Lower leg skin (tissue), 3 donors: Measurements from ENCODE around the gene GLE1.

Experiments used
- CTCF ChIP-seq, 3 donors: fragments of 450-650 bp; IDR thresholded peaks; one replicate each; pipeline ENCODE4 v1.5.1; 2016; ENCODE audit warnings: antibody characterized with exemption in 3 of 3, mild to moderate bottlenecking in 3 of 3, moderate library complexity in 2 of 3
- POLR2A ChIP-seq, 2 donors: fragments of 450-650 bp; IDR thresholded peaks; one replicate each; pipeline ENCODE4 v1.6.1; 2016 to 2017; ENCODE audit warnings: antibody characterized with exemption in 2 of 2, mild to moderate bottlenecking in 1 of 2, moderate library complexity in 1 of 2

- TF ChIP-seq CTCF (IDR thresholded peaks at IDR 0.05) (no peak), POLR2A (IDR thresholded peaks at IDR 0.05) (no peak)
Measured at GRCh38 chr9:128553728-128554127, 49.2 kb downstream of the GLE1 start.
